ENCODE results near the gene TPO. TPM values are rescaled to one million over a fixed set of nuclear protein-coding genes. Genes with fewer than 3 reads are reported as not detected.
"Not testable (repeated sequence)": the region's sequence is repeated elsewhere in the genome, so short reads cannot be mapped to it uniquely, and the experiment has no call there.

The TPO gene
- total RNA-seq, 4 donors from 2014 or later, result 7.2 to 32.6 (median 16.6) TPM

DNA sequence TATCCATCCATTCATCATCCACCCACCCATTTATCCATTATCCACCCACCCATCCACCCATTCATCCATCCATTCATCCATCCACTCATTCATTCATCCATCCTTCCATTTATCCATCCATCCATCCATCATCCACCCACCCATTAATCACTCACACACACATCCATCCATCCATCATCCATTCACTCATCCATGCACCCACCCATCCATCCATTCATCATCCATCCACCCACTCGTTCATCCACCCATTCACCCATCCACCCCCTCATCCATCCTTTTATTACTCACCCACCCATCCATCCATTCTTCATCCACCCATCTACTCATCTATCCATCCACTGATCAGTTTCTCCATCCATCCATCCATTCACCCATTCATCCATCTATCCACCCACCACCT, 8.1 kb upstream of the TPO start:
- DNase-seq (ENCODE audit: low spot score in 2 of 2), result no peak
- 87% methylated on average over 1 of the region's 1 CpG for WGBS, 2 donors
- TF ChIP-seq, protein P1, sequence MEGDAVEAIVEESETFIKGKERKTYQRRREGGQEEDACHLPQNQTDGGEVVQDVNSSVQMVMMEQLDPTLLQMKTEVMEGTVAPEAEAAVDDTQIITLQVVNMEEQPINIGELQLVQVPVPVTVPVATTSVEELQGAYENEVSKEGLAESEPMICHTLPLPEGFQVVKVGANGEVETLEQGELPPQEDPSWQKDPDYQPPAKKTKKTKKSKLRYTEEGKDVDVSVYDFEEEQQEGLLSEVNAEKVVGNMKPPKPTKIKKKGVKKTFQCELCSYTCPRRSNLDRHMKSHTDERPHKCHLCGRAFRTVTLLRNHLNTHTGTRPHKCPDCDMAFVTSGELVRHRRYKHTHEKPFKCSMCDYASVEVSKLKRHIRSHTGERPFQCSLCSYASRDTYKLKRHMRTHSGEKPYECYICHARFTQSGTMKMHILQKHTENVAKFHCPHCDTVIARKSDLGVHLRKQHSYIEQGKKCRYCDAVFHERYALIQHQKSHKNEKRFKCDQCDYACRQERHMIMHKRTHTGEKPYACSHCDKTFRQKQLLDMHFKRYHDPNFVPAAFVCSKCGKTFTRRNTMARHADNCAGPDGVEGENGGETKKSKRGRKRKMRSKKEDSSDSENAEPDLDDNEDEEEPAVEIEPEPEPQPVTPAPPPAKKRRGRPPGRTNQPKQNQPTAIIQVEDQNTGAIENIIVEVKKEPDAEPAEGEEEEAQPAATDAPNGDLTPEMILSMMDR (IDR thresholded peaks at IDR 0.05), result no peak
- TF ChIP-seq POLR2A (IDR thresholded peaks at IDR 0.05) (no peak), EP300 (IDR thresholded peaks at IDR 0.05) (no peak)

DNA sequence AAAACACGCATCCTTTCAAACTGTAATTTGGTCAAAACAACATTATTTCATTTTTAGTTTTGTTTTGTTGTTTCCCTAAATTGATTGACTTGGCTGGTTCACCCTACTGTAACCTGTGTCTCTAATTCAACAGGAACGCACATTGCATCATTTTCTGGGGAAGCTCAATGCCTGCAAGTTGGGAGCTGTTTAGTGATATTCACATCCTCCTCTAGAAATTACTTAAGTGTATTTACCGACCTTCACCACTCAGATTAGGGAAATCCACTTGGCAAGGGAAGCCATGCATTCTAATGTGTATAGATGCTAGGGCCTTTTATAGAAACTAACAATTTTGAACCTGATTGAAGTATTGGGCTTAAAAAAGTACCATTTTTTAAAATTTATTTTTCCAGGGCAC, 7.3 kb upstream of the TPO start:
- WGBS, 2 donors, result 85 to 87% methylated on average over 3 of the region's 3 CpGs
- H3K27ac ChIP-seq, result no peak overlapping the region
- H3K9me3 ChIP-seq, result peaks cover 0 to 4% (median 0%) of the 10 kb centered on the region in 4 donors
- no peaks in the 10 kb centered on the region for H3K27me3 ChIP-seq
- DNase-seq (ENCODE audit: low spot score in 2 of 2), result no peak
- no peak overlapping the region for H3K4me3 ChIP-seq
- no peaks in the 10 kb centered on the region for H3K36me3 ChIP-seq
- TF ChIP-seq, protein P1 (IDR thresholded peaks at IDR 0.05), result no peak
- TF ChIP-seq EP300 (IDR thresholded peaks at IDR 0.05), result no peak
- TF ChIP-seq POLR2A (IDR thresholded peaks at IDR 0.05), result no peak
- H3K4me1 ChIP-seq, result no peaks in the 10 kb centered on the region

More for the DNA sequence above, 8.1 kb upstream of the TPO start:
- H3K36me3 ChIP-seq, result no peaks in the 10 kb centered on the region
- no peaks in the 10 kb centered on the region for H3K27me3 ChIP-seq
- peaks cover 0 to 4% (median 0%) of the 10 kb centered on the region in 4 donors for H3K9me3 ChIP-seq
- no peak overlapping the region for H3K27ac ChIP-seq
- no peaks in the 10 kb centered on the region for H3K4me1 ChIP-seq
- no peak overlapping the region for H3K4me3 ChIP-seq

DNA sequence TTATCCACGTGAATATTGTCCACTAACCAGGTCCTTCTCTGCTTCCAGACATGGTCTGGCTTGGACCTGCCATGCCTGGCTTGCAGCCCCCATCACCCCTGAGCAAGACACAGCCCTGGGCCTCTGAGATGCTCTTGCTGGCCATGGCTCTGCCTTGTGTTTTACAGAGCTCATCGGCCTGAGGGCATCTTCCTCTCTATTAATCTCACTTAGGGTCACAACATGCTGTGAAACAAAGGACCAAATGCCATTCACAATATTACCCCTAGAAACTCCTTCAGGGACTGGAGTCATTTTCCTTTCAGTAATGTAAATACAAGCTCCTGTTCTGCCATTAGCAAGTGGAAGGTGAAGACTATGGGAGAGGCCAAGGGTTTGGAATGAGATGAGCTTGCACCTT, 6.8 kb upstream of the TPO start:
- WGBS, 2 donors, result 82 to 83% methylated on average over 2 of the region's 2 CpGs
- peaks cover 0 to 4% (median 0%) of the 10 kb centered on the region in 4 donors for H3K9me3 ChIP-seq
- TF ChIP-seq, protein P1 (IDR thresholded peaks at IDR 0.05), result no peak
- TF ChIP-seq POLR2A (IDR thresholded peaks at IDR 0.05) (no peak), EP300 (IDR thresholded peaks at IDR 0.05) (no peak)

GRCh38 chr2:1407950-1408675, 5.2 kb upstream of the TPO start:
- Histone ChIP-seq H3K4me1 (no peaks in the 10 kb centered on the region), H3K27me3 (no peaks in the 10 kb centered on the region), H3K36me3 (no peaks in the 10 kb centered on the region), H3K9me3 (no peaks in the 10 kb centered on the region), H3K4me3 (no peak overlapping the region), H3K27ac (no peak overlapping the region)
- DNase-seq (ENCODE audit: low spot score in 2 of 2), result no peak
- TF ChIP-seq EP300 (IDR thresholded peaks at IDR 0.05) (no peak), POLR2A (IDR thresholded peaks at IDR 0.05) (no peak)
- TF ChIP-seq, protein P1 (IDR thresholded peaks at IDR 0.05), result no peak
- 52 to 58% methylated on average over 16 of the region's 16 CpGs for WGBS, 2 donors

More for the DNA sequence above, 6.8 kb upstream of the TPO start:
- H3K36me3 ChIP-seq, result no peaks in the 10 kb centered on the region
- no peaks in the 10 kb centered on the region for H3K4me1 ChIP-seq
- H3K27ac ChIP-seq, result no peak overlapping the region
- DNase-seq (ENCODE audit: low spot score in 2 of 2), result no peak
- H3K4me3 ChIP-seq, result no peak overlapping the region
- H3K27me3 ChIP-seq, result no peaks in the 10 kb centered on the region

GRCh38 chr2:1414121-1414520, 858 bp downstream of the TPO start:
- H3K36me3 ChIP-seq, result no peaks in the 10 kb centered on the region
- WGBS, 2 donors, result 57 to 63% methylated on average over 13 of the region's 13 CpGs
- H3K27ac ChIP-seq, result no peak overlapping the region
- H3K4me1 ChIP-seq, result no peaks in the 10 kb centered on the region
- no peak overlapping the region for H3K4me3 ChIP-seq
- H3K27me3 ChIP-seq, result no peaks in the 10 kb centered on the region
- TF ChIP-seq, protein P1 (IDR thresholded peaks at IDR 0.05), result no peak
- no peak for TF ChIP-seq EP300 (IDR thresholded peaks at IDR 0.05)
- no peak for TF ChIP-seq POLR2A (IDR thresholded peaks at IDR 0.05)
- no peaks in the 10 kb centered on the region for H3K9me3 ChIP-seq
- DNase-seq (ENCODE audit: low spot score in 2 of 2), result no peak

DNA sequence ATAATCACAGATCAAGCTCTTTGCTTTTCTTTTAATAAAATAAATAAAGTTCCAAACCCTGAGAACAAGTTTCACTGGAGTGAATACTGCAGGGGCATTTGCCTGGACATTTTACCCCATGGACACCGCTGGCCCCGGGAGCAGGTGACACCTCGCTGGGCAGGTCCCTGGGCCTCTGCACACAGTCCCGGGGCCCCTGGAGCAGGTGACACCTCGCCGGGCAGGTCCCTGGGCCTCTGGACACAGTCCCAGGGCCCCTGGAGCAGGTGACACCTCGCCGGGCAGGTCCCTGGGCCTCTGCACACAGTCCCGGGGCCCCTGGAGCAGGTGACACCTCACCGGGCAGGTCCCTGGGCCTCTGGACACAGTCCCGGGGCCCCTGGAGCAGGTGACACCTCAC, 1.6 kb downstream of the TPO start:
- DNase-seq (ENCODE audit: low spot score in 2 of 2), result not testable (repeated sequence)

More for the DNA sequence above, 1.6 kb downstream of the TPO start:
- not testable (repeated sequence) for H3K36me3 ChIP-seq, H3K27ac ChIP-seq, H3K27me3 ChIP-seq, H3K4me1 ChIP-seq, H3K4me3 ChIP-seq, H3K9me3 ChIP-seq
- WGBS, 2 donors, result 89 to 92% methylated on average over 10 to 11 of the region's 11 CpGs
